Gastrocnemius medialis (tissue), 4 donors: ENCODE measurements around the gene C12orf50. TPM values are rescaled to one million over a fixed set of nuclear protein-coding genes. Genes with fewer than 3 reads are reported as not detected.

Experiments used
- ATAC-seq, 2 donors: fragments of 150-250 bp; one replicate each; pipeline ENCODE4 v1.9.1; 2016
- DNase-seq, 2 donors: peaks; one replicate each; pipeline ENCODE4 v3.0.0-alpha.2; 2019
- H3K27ac ChIP-seq, 4 donors: fragments of 200-600 bp; sonication (generic); 1 replicate in 1 of 4; 2 replicates in 3 of 4; pipeline ENCODE4 v1.5.1; 2016 to 2018; ENCODE audit warnings: mild to moderate bottlenecking in 2 of 4, moderate library complexity in 1 of 4
- H3K27me3 ChIP-seq, 3 donors: fragments of 200-600 bp; sonication (generic) in 2 of 3; 1 replicate in 1 of 3; 2 replicates in 2 of 3; pipeline versions ENCODE4 v1.5.1 to v1.6.0; 2016 to 2019; ENCODE audit warnings: mild to moderate bottlenecking in 1 of 3, moderate library complexity in 1 of 3
- H3K36me3 ChIP-seq, 2 donors: fragments of 200-600 bp; sonication (generic) in 1 of 2; one replicate each; pipeline ENCODE4 v1.5.1; 2017 to 2018
- H3K4me1 ChIP-seq, 2 donors: fragments of 200-600 bp; sonication (generic) in 1 of 2; one replicate each; pipeline ENCODE4 v1.5.1; 2016 to 2017; ENCODE audit warnings: mild to moderate bottlenecking in 2 of 2
- H3K4me3 ChIP-seq, 4 donors: fragments of 200-600 bp; sonication (generic) in 3 of 4; 1 replicate in 1 of 4; 2 replicates in 3 of 4; pipeline ENCODE4 v1.5.1; 2016 to 2019; ENCODE audit warnings: mild to moderate bottlenecking in 2 of 4
- H3K9me3 ChIP-seq, 3 donors: fragments of 200-600 bp; sonication (generic) in 2 of 3; 1 replicate in 1 of 3; 2 replicates in 2 of 3; pipeline ENCODE4 v1.5.1; 2016 to 2019
- POLR2A ChIP-seq, 2 donors: fragments of 450-650 bp; IDR thresholded peaks; one replicate each; pipeline ENCODE4 v1.6.1; 2017; ENCODE audit warnings: antibody characterized with exemption in 2 of 2, mild to moderate bottlenecking in 2 of 2, moderate library complexity in 2 of 2
- in situ Hi-C, 4 donors: fragments of 200-750 bp; cut with MboI; loops; one replicate each; pipeline versions ENCODE4 v1.15.0 to v1.8.0; 2017; ENCODE audit warnings: low sequenced_read_pairs in 4 of 4
- intact Hi-C: fragments of 100-400 bp; cut with DNase I; formaldehyde crosslinking; loops from one replicate; pipeline ENCODE4 v1.15.1; 2023; ENCODE audit warnings: low total_unique reads
- total RNA-seq, 4 donors: library from RNA; depleted of rRNA; stranded (reverse); fragments of >200 nt; gene quantifications; one replicate each; pipeline versions ENCODE4 v1.1.0 to v1.2.3, GENCODE V29; 2016
- TF ChIP-seq, protein P1 (sequence below), 5 experiments: fragments of 450-650 bp in 3 of 5; fragments of 200-600 bp in 2 of 5; sonication (generic) in 2 of 5; IDR thresholded peaks in 4 of 5; conservative IDR thresholded peaks in 1 of 5; 1 replicate in 4 of 5; 2 replicates in 1 of 5; pipeline ENCODE4 v1.5.1; 2016 to 2019; ENCODE audit warnings: antibody characterized with exemption in 5 of 5, mild to moderate bottlenecking in 3 of 5, moderate library complexity in 3 of 5

The C12orf50 gene
- total RNA-seq, 4 donors from 2014 or later = not detected

DNA sequence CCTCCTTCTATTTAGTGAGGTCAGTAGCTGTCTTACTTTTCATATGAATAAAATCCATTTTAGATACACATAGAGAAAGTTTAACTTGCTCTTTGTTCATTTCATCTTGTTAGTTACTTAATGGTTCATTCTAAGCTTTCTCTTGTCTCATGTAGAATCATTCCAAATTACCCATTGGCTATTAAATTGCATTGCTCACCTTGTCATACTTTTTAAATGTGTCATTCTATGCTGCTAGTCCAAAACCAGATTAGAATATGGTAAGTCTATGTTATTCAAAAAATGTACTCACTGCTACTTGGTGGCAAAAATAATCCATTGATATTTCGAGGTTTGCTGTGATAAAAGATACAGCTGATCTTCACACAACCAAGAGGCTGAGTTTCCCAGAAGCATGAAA lies 3.0 kb downstream of the C12orf50 start:
- in situ Hi-C loops = no loop called here
- Histone ChIP-seq H3K27ac (no peak overlapping the region), H3K36me3 (no peaks in the 10 kb centered on the region), H3K9me3 (no peaks in the 10 kb centered on the region), H3K4me3 (no peak overlapping the region), H3K4me1 (no peaks in the 10 kb centered on the region), H3K27me3 (no peaks in the 10 kb centered on the region)
- intact Hi-C loops = no loop called here
- ATAC-seq = no peak
- no peak for DNase-seq
- TF ChIP-seq, protein P1, sequence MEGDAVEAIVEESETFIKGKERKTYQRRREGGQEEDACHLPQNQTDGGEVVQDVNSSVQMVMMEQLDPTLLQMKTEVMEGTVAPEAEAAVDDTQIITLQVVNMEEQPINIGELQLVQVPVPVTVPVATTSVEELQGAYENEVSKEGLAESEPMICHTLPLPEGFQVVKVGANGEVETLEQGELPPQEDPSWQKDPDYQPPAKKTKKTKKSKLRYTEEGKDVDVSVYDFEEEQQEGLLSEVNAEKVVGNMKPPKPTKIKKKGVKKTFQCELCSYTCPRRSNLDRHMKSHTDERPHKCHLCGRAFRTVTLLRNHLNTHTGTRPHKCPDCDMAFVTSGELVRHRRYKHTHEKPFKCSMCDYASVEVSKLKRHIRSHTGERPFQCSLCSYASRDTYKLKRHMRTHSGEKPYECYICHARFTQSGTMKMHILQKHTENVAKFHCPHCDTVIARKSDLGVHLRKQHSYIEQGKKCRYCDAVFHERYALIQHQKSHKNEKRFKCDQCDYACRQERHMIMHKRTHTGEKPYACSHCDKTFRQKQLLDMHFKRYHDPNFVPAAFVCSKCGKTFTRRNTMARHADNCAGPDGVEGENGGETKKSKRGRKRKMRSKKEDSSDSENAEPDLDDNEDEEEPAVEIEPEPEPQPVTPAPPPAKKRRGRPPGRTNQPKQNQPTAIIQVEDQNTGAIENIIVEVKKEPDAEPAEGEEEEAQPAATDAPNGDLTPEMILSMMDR (IDR thresholded peaks at IDR 0.05 in 4 of 5, conservative IDR thresholded peaks at IDR 0.05 in 1 of 5) = no peak
- TF ChIP-seq POLR2A (IDR thresholded peaks at IDR 0.05) = no peak

DNA sequence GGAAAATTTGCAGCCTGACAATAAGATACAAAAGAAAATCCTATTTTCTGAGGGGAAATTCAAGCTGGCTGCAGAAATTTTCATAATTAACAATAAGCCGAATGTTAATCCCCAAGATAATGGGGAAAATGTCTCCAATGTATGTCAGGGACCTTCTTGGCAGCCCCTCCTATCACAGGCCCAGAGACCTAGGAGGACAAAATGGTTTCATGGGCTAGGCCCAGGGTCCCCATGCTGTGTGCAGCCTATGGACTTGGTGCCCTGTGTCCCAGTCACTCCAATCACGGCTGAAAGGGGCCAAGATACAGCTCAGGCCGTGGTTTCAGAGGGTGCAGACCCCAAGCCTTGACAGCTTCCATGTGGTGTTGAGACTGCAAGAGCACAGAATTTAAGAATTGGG lies 11.2 kb downstream of the C12orf50 start:
- Histone ChIP-seq H3K27ac (no peak overlapping the region), H3K4me1 (no peaks in the 10 kb centered on the region), H3K9me3 (no peaks in the 10 kb centered on the region), H3K27me3 (no peaks in the 10 kb centered on the region), H3K4me3 (no peak overlapping the region), H3K36me3 (no peaks in the 10 kb centered on the region)
- TF ChIP-seq, protein P1 (IDR thresholded peaks at IDR 0.05 in 4 of 5, conservative IDR thresholded peaks at IDR 0.05 in 1 of 5) = no peak
- no peak for TF ChIP-seq POLR2A (IDR thresholded peaks at IDR 0.05)
- intact Hi-C loops (no loop called here), in situ Hi-C loops (no loop called here)
- no peak for ATAC-seq
- no peak for DNase-seq

DNA sequence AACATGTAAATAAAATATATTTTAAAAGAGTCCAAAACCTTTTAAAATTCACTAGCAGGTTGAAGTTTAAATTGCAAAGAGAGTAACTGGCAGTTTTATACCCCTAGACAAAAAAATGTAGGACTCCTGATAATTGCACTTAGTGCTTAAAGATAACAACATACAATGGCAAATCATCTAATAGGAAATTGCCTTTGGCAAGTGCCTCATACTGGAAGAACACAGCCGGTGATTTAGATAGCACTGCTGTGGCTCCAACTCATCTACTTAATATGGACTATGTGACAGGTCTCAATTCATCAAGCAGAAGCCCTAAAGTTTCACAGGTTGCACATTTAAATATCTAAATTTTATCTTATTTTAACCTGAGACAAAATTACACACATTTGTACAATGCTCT lies 13.4 kb downstream of the C12orf50 start:
- intact Hi-C loops (no loop called here), in situ Hi-C loops (no loop called here)
- H3K4me1 ChIP-seq = no peaks in the 10 kb centered on the region
- no peak overlapping the region for H3K27ac ChIP-seq
- H3K9me3 ChIP-seq = no peaks in the 10 kb centered on the region
- no peaks in the 10 kb centered on the region for H3K36me3 ChIP-seq
- TF ChIP-seq, protein P1 (IDR thresholded peaks at IDR 0.05 in 4 of 5, conservative IDR thresholded peaks at IDR 0.05 in 1 of 5) = no peak
- no peak for TF ChIP-seq POLR2A (IDR thresholded peaks at IDR 0.05)
- ATAC-seq (no peak), DNase-seq (no peak)
- H3K27me3 ChIP-seq = no peaks in the 10 kb centered on the region
- no peak overlapping the region for H3K4me3 ChIP-seq

DNA sequence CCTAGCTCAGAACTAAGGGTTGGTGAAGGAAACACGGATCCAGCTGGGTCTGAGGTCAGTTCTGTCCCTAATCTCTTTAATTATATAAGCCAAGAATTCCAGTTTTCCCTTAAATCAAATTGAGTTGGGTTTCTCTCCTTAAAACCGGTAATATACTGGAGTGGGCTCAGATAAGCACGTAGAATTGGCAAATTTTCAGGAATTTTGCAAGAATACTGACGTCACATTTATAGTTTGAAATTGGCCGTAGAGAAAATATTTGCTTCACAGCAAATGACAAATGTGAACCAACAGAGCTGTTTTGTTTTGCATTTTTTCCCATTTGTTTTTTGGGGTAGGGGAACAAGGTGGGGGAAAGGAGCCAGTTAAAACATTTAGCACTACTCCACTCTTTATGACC lies 17.4 kb downstream of the C12orf50 start:
- ATAC-seq (no peak), DNase-seq (no peak)
- TF ChIP-seq, protein P1 (IDR thresholded peaks at IDR 0.05 in 4 of 5, conservative IDR thresholded peaks at IDR 0.05 in 1 of 5) = no peak
- no peak for TF ChIP-seq POLR2A (IDR thresholded peaks at IDR 0.05)
- Histone ChIP-seq H3K27ac (no peak overlapping the region), H3K27me3 (no peaks in the 10 kb centered on the region), H3K36me3 (no peaks in the 10 kb centered on the region), H3K4me3 (no peak overlapping the region), H3K9me3 (no peaks in the 10 kb centered on the region), H3K4me1 (no peaks in the 10 kb centered on the region)
- intact Hi-C loops (no loop called here), in situ Hi-C loops (no loop called here)

DNA sequence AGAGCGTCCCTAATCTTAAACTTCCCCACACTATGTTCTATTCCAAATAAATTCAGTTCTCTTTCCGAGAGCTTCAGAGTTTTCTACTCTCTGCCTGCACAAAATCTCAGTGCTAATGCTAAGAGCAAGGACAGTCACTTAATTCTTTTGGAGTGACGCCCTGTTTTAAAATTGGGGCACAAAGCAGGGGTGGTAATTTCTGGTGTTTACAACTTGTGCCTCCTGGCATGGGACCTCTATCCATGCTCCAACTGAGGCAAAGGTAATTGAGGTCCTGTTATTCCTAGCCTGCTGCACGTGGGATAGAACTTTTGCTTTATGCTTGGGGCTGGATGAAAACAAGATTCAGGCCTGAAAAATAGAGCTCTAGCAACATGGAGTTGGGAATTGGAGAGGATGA lies 22.9 kb downstream of the C12orf50 start:
- ATAC-seq = no peak
- no peaks in the 10 kb centered on the region for H3K9me3 ChIP-seq
- intact Hi-C loops = no loop called here
- no peaks in the 10 kb centered on the region for H3K27me3 ChIP-seq
- no peak for DNase-seq
- H3K4me3 ChIP-seq = no peak overlapping the region
- TF ChIP-seq POLR2A (IDR thresholded peaks at IDR 0.05) = no peak
- TF ChIP-seq, protein P1 (IDR thresholded peaks at IDR 0.05 in 4 of 5, conservative IDR thresholded peaks at IDR 0.05 in 1 of 5) = no peak
- H3K4me1 ChIP-seq = no peaks in the 10 kb centered on the region
- no peaks in the 10 kb centered on the region for H3K36me3 ChIP-seq
- in situ Hi-C loops = no loop called here
- no peak overlapping the region for H3K27ac ChIP-seq
